ENCODE results near the gene SOD1. TPM values are rescaled to one million over a fixed set of nuclear protein-coding genes. Genes with fewer than 3 reads are reported as not detected.
"Not testable (repeated sequence)": the region's sequence is repeated elsewhere in the genome, so short reads cannot be mapped to it uniquely, and the experiment has no call there.

SOD1 gene
- total RNA-seq, 1 experiment from 2014 or later: 227 TPM

DNA sequence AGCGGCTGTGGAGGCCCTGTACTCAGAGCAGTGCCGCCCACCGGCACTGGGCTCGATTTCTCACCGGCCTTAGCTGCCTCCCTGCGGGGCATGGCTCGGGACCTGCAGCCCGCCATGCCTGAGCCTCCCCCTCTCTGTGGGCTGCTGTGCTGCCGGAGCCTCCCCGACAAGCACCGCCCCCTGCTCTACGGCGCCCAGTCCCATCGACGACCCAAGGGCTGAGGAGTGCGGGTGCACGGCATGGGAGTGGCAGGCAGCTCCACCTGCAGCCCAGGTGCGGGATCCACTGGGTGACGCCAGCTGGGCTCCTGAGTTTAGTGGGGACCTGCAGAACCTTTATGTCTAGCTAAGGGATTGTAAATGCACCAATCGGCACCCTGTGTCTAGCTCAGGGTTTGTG is 5.2 kb upstream of the SOD1 start:
- no TSS peak for BruUV-seq (replicated peaks)
- ChIA-PET POLR2A (no interaction called here), CTCF (no interaction called here)
- H3K9me3 ChIP-seq: no peaks in the 10 kb centered on the region
- H3K27me3 ChIP-seq (replicated peaks; ENCODE audit: control insufficient read depth, insufficient read depth, low read length): no peaks in the 10 kb centered on the region
- no peaks in the 10 kb centered on the region for H3K4me1 ChIP-seq
- H3K4me3 ChIP-seq (ENCODE audit: low read depth, low read length): no peak overlapping the region
- TF ChIP-seq, protein P1, sequence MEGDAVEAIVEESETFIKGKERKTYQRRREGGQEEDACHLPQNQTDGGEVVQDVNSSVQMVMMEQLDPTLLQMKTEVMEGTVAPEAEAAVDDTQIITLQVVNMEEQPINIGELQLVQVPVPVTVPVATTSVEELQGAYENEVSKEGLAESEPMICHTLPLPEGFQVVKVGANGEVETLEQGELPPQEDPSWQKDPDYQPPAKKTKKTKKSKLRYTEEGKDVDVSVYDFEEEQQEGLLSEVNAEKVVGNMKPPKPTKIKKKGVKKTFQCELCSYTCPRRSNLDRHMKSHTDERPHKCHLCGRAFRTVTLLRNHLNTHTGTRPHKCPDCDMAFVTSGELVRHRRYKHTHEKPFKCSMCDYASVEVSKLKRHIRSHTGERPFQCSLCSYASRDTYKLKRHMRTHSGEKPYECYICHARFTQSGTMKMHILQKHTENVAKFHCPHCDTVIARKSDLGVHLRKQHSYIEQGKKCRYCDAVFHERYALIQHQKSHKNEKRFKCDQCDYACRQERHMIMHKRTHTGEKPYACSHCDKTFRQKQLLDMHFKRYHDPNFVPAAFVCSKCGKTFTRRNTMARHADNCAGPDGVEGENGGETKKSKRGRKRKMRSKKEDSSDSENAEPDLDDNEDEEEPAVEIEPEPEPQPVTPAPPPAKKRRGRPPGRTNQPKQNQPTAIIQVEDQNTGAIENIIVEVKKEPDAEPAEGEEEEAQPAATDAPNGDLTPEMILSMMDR (IDR thresholded peaks at IDR 0.05; ENCODE audit: insufficient read depth in 1 of 2, low read depth in 1 of 2, low read length in 1 of 2, severe bottlenecking in 1 of 2, unreplicated experiment in 1 of 2): no peak
- DNase-seq: no peak
- H3K36me3 ChIP-seq (ENCODE audit: control insufficient read depth, insufficient read depth, low read length): no peaks in the 10 kb centered on the region
- intact Hi-C loops (cut with micrococcal nuclease; ENCODE audit: unreplicated experiment): no loop called here
- Mint-ChIP-seq H3K27me3 (ENCODE audit: insufficient read depth, unreplicated experiment) (no peaks in the 10 kb centered on the region), H3K4me3 (ENCODE audit: unreplicated experiment) (no peak overlapping the region), H3K4me1 (ENCODE audit: low read depth, unreplicated experiment) (peaks cover 7% of the 10 kb centered on the region), H3K9me3 (ENCODE audit: unreplicated experiment) (peaks cover 9% of the 10 kb centered on the region), H3K36me3 (ENCODE audit: insufficient read depth, unreplicated experiment) (peaks cover 4% of the 10 kb centered on the region), H3K27ac (ENCODE audit: unreplicated experiment) (no peak overlapping the region)

DNA sequence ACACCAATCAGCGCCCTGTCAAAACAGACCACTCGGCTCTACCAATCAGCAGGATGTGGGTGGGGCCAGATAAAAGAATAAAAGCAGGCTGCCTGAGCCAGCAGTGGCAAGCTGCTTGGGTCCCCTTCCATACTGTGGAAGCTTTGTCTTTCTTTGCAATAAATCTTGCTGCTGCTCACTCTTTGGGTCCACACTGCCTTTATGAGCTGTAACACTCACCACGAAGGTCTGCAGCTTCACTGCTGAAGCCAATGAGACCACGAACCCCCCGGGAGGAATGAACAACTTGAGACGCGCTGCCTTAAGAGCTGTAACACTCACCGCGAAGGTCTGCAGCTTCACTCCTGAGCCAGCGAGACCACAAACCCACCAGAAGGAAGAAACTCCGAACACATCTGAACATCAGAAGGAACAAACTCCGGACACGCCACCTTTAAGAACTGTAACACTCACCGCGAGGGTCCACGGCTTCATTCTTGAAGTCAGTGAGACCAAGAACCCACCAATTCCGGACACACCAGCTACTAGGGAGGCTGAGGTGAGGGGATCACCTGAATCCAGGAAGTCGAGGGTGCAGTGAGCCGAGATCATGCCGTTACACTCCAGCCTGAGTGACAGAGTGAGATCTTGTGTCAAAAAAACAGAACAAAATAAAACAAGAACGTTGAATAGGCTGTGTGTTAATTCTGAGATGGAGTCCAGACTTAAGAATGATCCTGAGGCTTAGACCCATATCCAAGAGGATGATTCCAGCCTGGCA is 4.5 kb upstream of the SOD1 start:
- CTCF ChIA-PET; BruUV-seq (replicated peaks); H3K36me3 ChIP-seq (ENCODE audit: control insufficient read depth, insufficient read depth, low read length); H3K9me3 ChIP-seq; H3K4me3 ChIP-seq (ENCODE audit: low read depth, low read length); H3K27me3 Mint-ChIP-seq (ENCODE audit: insufficient read depth, unreplicated experiment); H3K4me1 ChIP-seq; intact Hi-C loops (cut with micrococcal nuclease; ENCODE audit: unreplicated experiment); H3K4me1 Mint-ChIP-seq (ENCODE audit: low read depth, unreplicated experiment); DNase-seq; H3K4me3 Mint-ChIP-seq (ENCODE audit: unreplicated experiment); H3K27ac Mint-ChIP-seq (ENCODE audit: unreplicated experiment); H3K9me3 Mint-ChIP-seq (ENCODE audit: unreplicated experiment); H3K27me3 ChIP-seq (replicated peaks; ENCODE audit: control insufficient read depth, insufficient read depth, low read length): not testable (repeated sequence)
- H3K36me3 Mint-ChIP-seq (ENCODE audit: insufficient read depth, unreplicated experiment): peaks cover 11% of the 10 kb centered on the region
- POLR2A ChIA-PET: interaction anchor here (0.6 kb wide), 1 partner anchor 23 kb away, joined by 3 read pairs; no protein-coding TSS in a partner anchor

DNA sequence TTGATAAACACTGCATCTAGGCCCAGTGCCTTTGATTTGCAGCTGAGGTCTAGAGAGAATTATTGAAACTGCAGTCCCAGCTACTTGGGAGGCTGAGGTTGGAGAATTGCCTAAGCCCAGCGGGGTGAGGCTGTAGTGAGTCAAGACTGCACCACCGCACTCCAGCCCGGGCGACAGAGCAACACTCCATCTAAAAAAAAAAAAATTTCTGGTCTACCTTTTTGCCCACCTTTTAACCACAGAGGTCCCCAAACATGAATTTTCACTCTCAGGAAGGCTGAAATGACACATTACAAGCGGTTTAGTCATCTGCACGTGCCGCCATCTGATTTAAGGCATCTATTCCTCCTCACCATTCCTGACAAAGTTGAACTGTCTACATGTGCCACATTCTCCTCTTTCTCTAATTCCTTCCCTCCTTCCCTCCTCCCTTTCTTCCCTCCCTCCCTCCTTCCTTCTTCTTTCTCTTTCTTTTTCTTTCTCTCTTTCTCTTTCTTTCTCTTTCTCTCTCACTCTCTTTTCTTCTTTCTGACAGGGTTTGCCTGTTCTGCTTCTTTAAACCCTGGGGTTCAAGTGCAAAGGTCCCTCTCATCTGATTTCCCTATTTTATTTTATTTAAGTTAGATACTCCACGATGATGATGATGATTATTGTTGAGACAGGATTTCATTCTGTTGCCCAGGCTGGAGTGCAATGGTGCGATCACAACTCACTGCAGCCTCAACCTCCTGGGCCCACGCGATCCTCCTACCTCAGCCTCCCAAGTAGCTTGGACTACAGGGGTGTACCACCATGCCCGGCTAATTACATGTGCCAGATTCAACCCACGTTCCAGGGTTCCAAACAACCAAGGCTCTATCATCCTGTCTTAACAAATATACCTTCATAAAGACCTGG is 3.0 kb upstream of the SOD1 start:
- Histone ChIP-seq H3K27me3 (replicated peaks; ENCODE audit: control insufficient read depth, insufficient read depth, low read length) (no peaks in the 10 kb centered on the region), H3K4me1 (no peaks in the 10 kb centered on the region), H3K36me3 (ENCODE audit: control insufficient read depth, insufficient read depth, low read length) (no peaks in the 10 kb centered on the region), H3K9me3 (no peaks in the 10 kb centered on the region), H3K4me3 (ENCODE audit: low read depth, low read length) (no peak overlapping the region)
- TF ChIP-seq, protein P1 (IDR thresholded peaks at IDR 0.05; ENCODE audit: insufficient read depth in 1 of 2, low read depth in 1 of 2, low read length in 1 of 2, severe bottlenecking in 1 of 2, unreplicated experiment in 1 of 2): no peak
- no peaks in the 10 kb centered on the region for H3K9me3 Mint-ChIP-seq (ENCODE audit: unreplicated experiment)
- BruUV-seq (replicated peaks): no TSS peak
- POLR2A ChIA-PET: no interaction called here
- CTCF ChIA-PET: no interaction called here
- H3K36me3 Mint-ChIP-seq (ENCODE audit: insufficient read depth, unreplicated experiment): peaks cover 17% of the 10 kb centered on the region
- H3K4me1 Mint-ChIP-seq (ENCODE audit: low read depth, unreplicated experiment): peaks cover 7% of the 10 kb centered on the region
- no peak overlapping the region for H3K27ac Mint-ChIP-seq (ENCODE audit: unreplicated experiment)
- H3K4me3 Mint-ChIP-seq (ENCODE audit: unreplicated experiment): no peak overlapping the region
- no peak for DNase-seq
- no peaks in the 10 kb centered on the region for H3K27me3 Mint-ChIP-seq (ENCODE audit: insufficient read depth, unreplicated experiment)
- intact Hi-C loops (cut with micrococcal nuclease; ENCODE audit: unreplicated experiment): no loop called here

Measured in Caco-2 (cell line).